ENCODE measurements around the gene PXMP2. TPM values are rescaled to one million over a fixed set of nuclear protein-coding genes. Genes with fewer than 3 reads are reported as not detected.

The PXMP2 gene
- total RNA-seq, 1 donor from 2014 or later, result 9.8 TPM

- H3K9me3 Mint-ChIP-seq (ENCODE audit: unreplicated experiment), result no peaks in the 10 kb centered on the region
- H3K27ac Mint-ChIP-seq (ENCODE audit: unreplicated experiment), result no peak overlapping the region
- TF ChIP-seq CTCF (IDR thresholded peaks at IDR 0.05; ENCODE audit: partially characterized antibody, unreplicated experiment), result no peak
- H3K27me3 Mint-ChIP-seq (ENCODE audit: unreplicated experiment), result peaks cover 3% of the 10 kb centered on the region
- no peak for DNase-seq
- no peaks in the 10 kb centered on the region for H3K4me1 Mint-ChIP-seq (ENCODE audit: low read depth, unreplicated experiment)
- no peak overlapping the region for H3K4me3 Mint-ChIP-seq (ENCODE audit: unreplicated experiment)
- H3K36me3 Mint-ChIP-seq (ENCODE audit: unreplicated experiment), result peaks cover 5% of the 10 kb centered on the region
These were observed 54.2 kb downstream of the PXMP2 start for GRCh38 chr12:132741620-132742019.

- no peak for DNase-seq
- H3K27ac Mint-ChIP-seq (ENCODE audit: unreplicated experiment), result no peak overlapping the region
- no peak for TF ChIP-seq CTCF (IDR thresholded peaks at IDR 0.05; ENCODE audit: partially characterized antibody, unreplicated experiment)
These were observed 56.4 kb downstream of the PXMP2 start for GRCh38 chr12:132743831-132744230.

GRCh38 chr12:132746613-132747012 is 59.2 kb downstream of the PXMP2 start:
- H3K4me1 Mint-ChIP-seq (ENCODE audit: low read depth, unreplicated experiment), result no peaks in the 10 kb centered on the region
- TF ChIP-seq CTCF (IDR thresholded peaks at IDR 0.05; ENCODE audit: partially characterized antibody, unreplicated experiment), result no peak
- H3K27ac Mint-ChIP-seq (ENCODE audit: unreplicated experiment), result no peak overlapping the region
- H3K36me3 Mint-ChIP-seq (ENCODE audit: unreplicated experiment), result peaks cover 5% of the 10 kb centered on the region
- no peaks in the 10 kb centered on the region for H3K9me3 Mint-ChIP-seq (ENCODE audit: unreplicated experiment)
- no peak for DNase-seq
- no peak overlapping the region for H3K4me3 Mint-ChIP-seq (ENCODE audit: unreplicated experiment)
- peaks cover 1% of the 10 kb centered on the region for H3K27me3 Mint-ChIP-seq (ENCODE audit: unreplicated experiment)

More at GRCh38 chr12:132743831-132744230, 56.4 kb downstream of the PXMP2 start:
- H3K4me1 Mint-ChIP-seq (ENCODE audit: low read depth, unreplicated experiment), result no peaks in the 10 kb centered on the region
- H3K4me3 Mint-ChIP-seq (ENCODE audit: unreplicated experiment), result no peak overlapping the region
- peaks cover 1% of the 10 kb centered on the region for H3K27me3 Mint-ChIP-seq (ENCODE audit: unreplicated experiment)
- peaks cover 5% of the 10 kb centered on the region for H3K36me3 Mint-ChIP-seq (ENCODE audit: unreplicated experiment)
- H3K9me3 Mint-ChIP-seq (ENCODE audit: unreplicated experiment), result no peaks in the 10 kb centered on the region

GRCh38 chr12:132747395-132747794 is 60.0 kb downstream of the PXMP2 start:
- H3K27me3 Mint-ChIP-seq (ENCODE audit: unreplicated experiment), result peaks cover 1% of the 10 kb centered on the region
- H3K9me3 Mint-ChIP-seq (ENCODE audit: unreplicated experiment), result no peaks in the 10 kb centered on the region
- H3K4me3 Mint-ChIP-seq (ENCODE audit: unreplicated experiment), result no peak overlapping the region
- no peak overlapping the region for H3K27ac Mint-ChIP-seq (ENCODE audit: unreplicated experiment)
- H3K4me1 Mint-ChIP-seq (ENCODE audit: low read depth, unreplicated experiment), result no peaks in the 10 kb centered on the region
- TF ChIP-seq CTCF (IDR thresholded peaks at IDR 0.05; ENCODE audit: partially characterized antibody, unreplicated experiment), result no peak
- peaks cover 5% of the 10 kb centered on the region for H3K36me3 Mint-ChIP-seq (ENCODE audit: unreplicated experiment)
- DNase-seq, result no peak

- no peaks in the 10 kb centered on the region for H3K4me1 Mint-ChIP-seq (ENCODE audit: low read depth, unreplicated experiment)
- TF ChIP-seq CTCF (IDR thresholded peaks at IDR 0.05; ENCODE audit: partially characterized antibody, unreplicated experiment), result no peak
- no peak for DNase-seq
- H3K27ac Mint-ChIP-seq (ENCODE audit: unreplicated experiment), result no peak overlapping the region
- H3K27me3 Mint-ChIP-seq (ENCODE audit: unreplicated experiment), result peaks cover 1% of the 10 kb centered on the region
- H3K36me3 Mint-ChIP-seq (ENCODE audit: unreplicated experiment), result peaks cover 5% of the 10 kb centered on the region
- H3K9me3 Mint-ChIP-seq (ENCODE audit: unreplicated experiment), result no peaks in the 10 kb centered on the region
- H3K4me3 Mint-ChIP-seq (ENCODE audit: unreplicated experiment), result no peak overlapping the region
These were observed 60.5 kb downstream of the PXMP2 start for GRCh38 chr12:132747896-132748295.
